ENCODE measurements around the gene NPAT. TPM values are rescaled to one million over a fixed set of nuclear protein-coding genes. Genes with fewer than 3 reads are reported as not detected.

The NPAT gene
- total and polyA plus RNA-seq, 2 of the 13 experiments (the other 11 are each of a cell fraction or from before 2014, with no cell fraction given): 4.4 to 11.2 TPM

DNA sequence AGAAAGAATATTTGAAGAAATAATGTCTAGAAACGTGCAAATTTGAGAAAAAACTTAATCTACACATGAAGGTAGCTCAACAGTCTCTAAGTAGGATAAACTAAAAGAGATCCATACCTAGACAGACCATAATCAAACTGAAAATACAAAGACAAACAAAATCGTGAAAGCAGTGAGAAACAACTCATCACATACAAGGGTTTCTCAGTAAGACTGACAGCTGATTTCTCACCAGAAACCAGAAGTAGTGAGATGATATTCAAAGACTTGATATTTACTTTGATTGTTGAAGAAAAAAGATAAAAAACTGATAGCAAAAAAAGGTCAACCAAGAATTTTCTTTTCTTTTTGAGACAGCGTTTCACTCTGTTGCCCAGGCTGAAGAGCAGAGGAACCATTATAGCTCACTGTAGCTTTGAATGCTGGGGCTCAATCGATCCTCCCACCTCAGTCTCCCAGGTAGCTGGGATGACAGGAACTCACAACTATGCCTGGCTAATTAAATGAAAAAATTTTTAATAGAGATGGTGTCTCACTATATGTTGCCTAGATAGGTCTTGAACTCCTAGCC lies 17.4 kb downstream of the NPAT start:
- ChIA-PET POLR2A (interaction anchor here (1.0 kb wide), 1 partner anchor 18 kb away, joined by 3 read pairs; the partner anchor contains the start of gene ATM), CTCF (ENCODE audit: low intra/inter-chr PET ratio, low total read pairs) (no interaction called here)
- BruUV-seq (replicated peaks): no TSS peak
- H3K4me2 ChIP-seq (ENCODE audit: low read depth, low read length): no peak overlapping the region
- H3K9me3 ChIP-seq (ENCODE audit: low read length): no peaks in the 10 kb centered on the region
- WGBS (ENCODE audit: low lambda C conversion rate): 85% methylated on average over 4 of the region's 4 CpGs
- H3K36me3 ChIP-seq (replicated peaks in 1 of 2; ENCODE audit: control insufficient read depth in 1 of 2, insufficient read depth in 2 of 2, low read length in 2 of 2): peaks cover 13 to 27% of the 10 kb centered on the region in 2 experiments
- H3K4me3 ChIP-seq (replicated peaks in 1 of 3; ENCODE audit: insufficient read depth in 1 of 3, low read depth in 2 of 3, low read length in 3 of 3): no peak overlapping the region
- no peak overlapping the region for H3K27ac ChIP-seq (ENCODE audit: extremely low read length, insufficient read depth, low read length)
- H2AFZ ChIP-seq (ENCODE audit: low read length): no peak overlapping the region
- TF ChIP-seq, protein P1, sequence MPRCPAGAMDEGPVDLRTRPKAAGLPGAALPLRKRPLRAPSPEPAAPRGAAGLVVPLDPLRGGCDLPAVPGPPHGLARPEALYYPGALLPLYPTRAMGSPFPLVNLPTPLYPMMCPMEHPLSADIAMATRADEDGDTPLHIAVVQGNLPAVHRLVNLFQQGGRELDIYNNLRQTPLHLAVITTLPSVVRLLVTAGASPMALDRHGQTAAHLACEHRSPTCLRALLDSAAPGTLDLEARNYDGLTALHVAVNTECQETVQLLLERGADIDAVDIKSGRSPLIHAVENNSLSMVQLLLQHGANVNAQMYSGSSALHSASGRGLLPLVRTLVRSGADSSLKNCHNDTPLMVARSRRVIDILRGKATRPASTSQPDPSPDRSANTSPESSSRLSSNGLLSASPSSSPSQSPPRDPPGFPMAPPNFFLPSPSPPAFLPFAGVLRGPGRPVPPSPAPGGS (CRISPR knock-in tag; IDR thresholded peaks at IDR 0.05): no peak
- TF ChIP-seq, protein P2, sequence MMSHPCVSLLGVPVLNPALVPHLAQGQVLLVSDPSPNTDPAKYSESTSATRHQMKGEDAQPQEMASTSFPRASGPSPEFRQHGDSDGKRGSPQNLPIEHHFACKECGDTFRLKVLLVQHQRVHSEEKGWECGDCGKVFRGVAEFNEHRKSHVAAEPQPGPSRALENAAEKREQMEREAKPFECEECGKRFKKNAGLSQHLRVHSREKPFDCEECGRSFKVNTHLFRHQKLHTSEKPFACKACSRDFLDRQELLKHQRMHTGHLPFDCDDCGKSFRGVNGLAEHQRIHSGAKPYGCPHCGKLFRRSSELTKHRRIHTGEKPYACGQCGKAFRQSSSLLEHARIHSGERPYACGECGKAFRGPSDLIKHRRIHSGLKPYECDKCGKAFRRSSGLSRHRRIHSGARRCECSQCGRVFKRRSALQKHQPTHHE (CRISPR knock-in tag; IDR thresholded peaks at IDR 0.05; ENCODE audit: borderline replicate concordance): no peak
- TF ChIP-seq ETV6 (CRISPR knock-in tag; conservative IDR thresholded peaks at IDR 0.05) (no peak), ZNF562 (CRISPR knock-in tag; IDR thresholded peaks at IDR 0.05; ENCODE audit: borderline replicate concordance) (no peak), MED8 (CRISPR knock-in tag; IDR thresholded peaks at IDR 0.05; ENCODE audit: insufficient replicate concordance) (no peak), ZBTB42 (CRISPR knock-in tag; IDR thresholded peaks at IDR 0.05) (no peak), RARG (CRISPR knock-in tag; IDR thresholded peaks at IDR 0.05; ENCODE audit: low read depth) (no peak), JUND (CRISPR knock-in tag; IDR thresholded peaks at IDR 0.05) (no peak), XBP1 (CRISPR knock-in tag; IDR thresholded peaks at IDR 0.05) (no peak), ZFP36L1 (CRISPR knock-in tag; IDR thresholded peaks at IDR 0.05) (no peak), KDM4B (CRISPR knock-in tag; IDR thresholded peaks at IDR 0.05) (no peak)
- TF ChIP-seq, protein P3, sequence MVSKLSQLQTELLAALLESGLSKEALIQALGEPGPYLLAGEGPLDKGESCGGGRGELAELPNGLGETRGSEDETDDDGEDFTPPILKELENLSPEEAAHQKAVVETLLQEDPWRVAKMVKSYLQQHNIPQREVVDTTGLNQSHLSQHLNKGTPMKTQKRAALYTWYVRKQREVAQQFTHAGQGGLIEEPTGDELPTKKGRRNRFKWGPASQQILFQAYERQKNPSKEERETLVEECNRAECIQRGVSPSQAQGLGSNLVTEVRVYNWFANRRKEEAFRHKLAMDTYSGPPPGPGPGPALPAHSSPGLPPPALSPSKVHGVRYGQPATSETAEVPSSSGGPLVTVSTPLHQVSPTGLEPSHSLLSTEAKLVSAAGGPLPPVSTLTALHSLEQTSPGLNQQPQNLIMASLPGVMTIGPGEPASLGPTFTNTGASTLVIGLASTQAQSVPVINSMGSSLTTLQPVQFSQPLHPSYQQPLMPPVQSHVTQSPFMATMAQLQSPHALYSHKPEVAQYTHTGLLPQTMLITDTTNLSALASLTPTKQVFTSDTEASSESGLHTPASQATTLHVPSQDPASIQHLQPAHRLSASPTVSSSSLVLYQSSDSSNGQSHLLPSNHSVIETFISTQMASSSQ (IDR thresholded peaks at IDR 0.05; ENCODE audit: low read depth): no peak
- TF ChIP-seq, protein P3 (CRISPR knock-in tag; IDR thresholded peaks at IDR 0.05; ENCODE audit: borderline replicate concordance): no peak
- TF ChIP-seq, protein P4, sequence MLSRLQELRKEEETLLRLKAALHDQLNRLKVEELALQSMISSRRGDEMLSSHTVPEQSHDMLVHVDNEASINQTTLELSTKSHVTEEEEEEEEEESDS (CRISPR knock-in tag; IDR thresholded peaks at IDR 0.05; ENCODE audit: borderline replicate concordance): no peak
- no peaks in the 10 kb centered on the region for H4K20me1 ChIP-seq (ENCODE audit: insufficient read depth, low read length)
- intact Hi-C loops (cut with micrococcal nuclease; ENCODE audit: unreplicated experiment) (no loop called here), in situ Hi-C loops (cut with HindIII; ENCODE audit: extremely low pct_ligation_motif_present, low pct_unique_long_range_greater_than_20kb) (no loop called here)
- H3K9ac ChIP-seq (ENCODE audit: insufficient read depth, low read depth, low read length): no peak overlapping the region
- DNase-seq (ENCODE audit: low spot score): no peak
- H3K79me2 ChIP-seq (ENCODE audit: insufficient read depth, low read length): peaks cover 9% of the 10 kb centered on the region
- 0 out of 2 replicates have a peak, but pooled peaks cover 6% of the 10 kb centered on the region for H3K4me1 ChIP-seq (ENCODE audit: insufficient read depth, low read length)
- no peak for ATAC-seq
- no peak for FAIRE-seq
- no peaks in the 10 kb centered on the region for H3K27me3 ChIP-seq (ENCODE audit: control insufficient read depth in 1 of 2, insufficient read depth in 2 of 2, low read length in 2 of 2)

All from HepG2 (cell line).